Stimulated activated CD4-positive, alpha-beta T cell treated with anti-CD3 and anti-CD28 coated beads, Interleukin-15, amount 100 ng/mL, for 24 hours (primary cell): ENCODE results near the gene FKBP3.
A peak's percentile ranks its signal among the peaks of the same experiment; 100 is the strongest.
"Not testable (repeated sequence)": the region's sequence is repeated elsewhere in the genome, so short reads cannot be mapped to it uniquely, and the experiment has no call there.

Source experiments
- DNase-seq: peaks from one replicate; pipeline ENCODE4 v3.0.0-alpha.2; 2020

The FKBP3 gene

DNA sequence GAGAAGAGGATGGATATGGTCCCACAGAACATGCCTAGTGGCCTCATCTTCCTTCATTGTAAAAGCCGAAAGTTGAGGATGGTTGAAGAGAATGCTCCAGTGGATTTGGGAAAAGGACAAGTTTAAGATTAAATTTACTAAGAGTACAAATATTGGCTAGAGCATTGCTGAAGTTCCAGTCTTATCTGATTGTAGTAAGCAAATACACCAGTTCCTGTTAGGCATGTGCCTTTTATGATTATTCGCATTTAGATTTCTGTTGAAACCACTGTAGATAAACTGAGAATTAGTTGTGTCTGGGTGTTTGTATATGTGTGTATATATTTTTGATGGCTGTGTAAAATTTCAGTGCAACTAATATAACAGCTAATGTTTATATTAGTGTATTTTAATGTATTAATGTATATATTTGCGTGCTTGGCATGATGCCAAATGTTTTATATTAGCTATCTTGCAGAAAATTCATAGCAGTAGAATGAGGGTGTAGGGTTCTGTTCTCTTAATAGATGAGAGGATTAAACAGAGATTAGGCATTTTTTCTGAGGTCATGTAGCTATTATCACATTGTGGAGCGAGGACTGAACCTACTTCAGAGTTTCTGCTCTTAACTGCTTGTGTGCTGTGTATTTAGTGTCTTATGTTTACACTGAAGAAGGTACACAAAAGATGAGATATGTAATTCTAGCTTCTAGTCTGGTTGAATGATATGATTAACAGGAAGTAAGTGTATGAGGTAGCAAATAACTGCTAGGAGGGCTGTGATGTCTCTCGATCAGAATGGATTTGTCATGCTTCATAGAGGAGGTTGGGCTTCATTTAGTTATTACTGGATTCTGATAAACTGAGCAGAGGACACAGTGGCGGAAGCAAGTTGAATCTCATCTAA lies 21.1 kb downstream of the FKBP3 start:
- DNase-seq: no peak

DNA sequence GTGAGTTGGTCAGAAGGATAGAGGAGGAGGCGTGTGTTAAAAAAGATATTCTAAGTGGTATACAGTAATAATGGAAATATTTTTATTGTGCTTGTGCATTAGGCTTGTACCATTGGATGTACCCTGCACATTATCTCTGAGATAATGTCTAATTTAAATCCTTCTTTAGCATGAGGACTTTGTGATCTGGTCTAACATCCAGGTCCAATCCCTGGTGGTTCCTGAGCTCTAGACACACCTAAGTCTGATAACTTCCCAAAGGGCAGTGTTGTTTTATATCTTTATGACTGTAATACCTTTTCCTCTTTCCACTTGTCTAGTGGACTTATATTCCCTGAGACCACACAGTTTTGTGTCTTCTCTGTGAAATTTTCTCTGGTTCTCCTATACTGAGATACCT lies 29.7 kb downstream of the FKBP3 start:
- no peak for DNase-seq

DNA sequence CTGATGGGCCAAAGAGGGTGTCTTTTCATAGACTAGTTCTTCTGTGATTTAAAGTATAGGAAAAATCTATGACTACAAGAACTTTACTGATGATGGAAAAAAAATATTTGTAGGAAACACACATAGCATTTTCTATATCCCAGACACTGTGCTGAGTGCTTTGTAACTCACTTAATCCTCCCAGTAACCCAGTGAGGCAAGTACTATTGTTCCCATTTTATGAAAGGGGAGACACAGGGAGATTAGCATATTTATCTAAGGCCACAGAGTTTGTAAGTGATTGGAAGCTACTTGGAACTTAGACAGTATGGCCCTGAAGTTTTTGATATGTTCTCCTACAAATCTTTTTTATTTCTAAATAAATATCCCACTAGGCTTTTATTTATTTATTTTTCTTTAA lies 30.5 kb downstream of the FKBP3 start:
- DNase-seq: no peak

DNA sequence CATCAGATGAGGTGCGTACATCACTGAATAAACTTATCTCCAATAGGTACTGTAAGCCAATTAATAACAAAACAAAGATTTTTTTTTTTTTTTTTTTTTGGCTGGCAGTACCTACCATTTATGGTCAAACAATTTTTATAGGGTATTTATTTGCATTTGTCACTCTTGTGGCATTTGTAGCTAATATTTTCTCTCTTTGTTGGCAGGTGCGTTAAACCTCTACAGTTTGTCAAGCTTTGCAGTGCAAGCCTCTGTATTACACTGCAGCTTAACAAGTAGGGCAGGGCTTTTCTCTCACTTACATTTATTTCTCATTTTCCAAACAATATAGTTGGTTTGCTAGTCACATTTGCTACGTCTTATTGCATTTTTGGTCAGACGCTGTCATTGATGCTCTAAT lies 38.1 kb downstream of the FKBP3 start:
- no peak for DNase-seq

DNA sequence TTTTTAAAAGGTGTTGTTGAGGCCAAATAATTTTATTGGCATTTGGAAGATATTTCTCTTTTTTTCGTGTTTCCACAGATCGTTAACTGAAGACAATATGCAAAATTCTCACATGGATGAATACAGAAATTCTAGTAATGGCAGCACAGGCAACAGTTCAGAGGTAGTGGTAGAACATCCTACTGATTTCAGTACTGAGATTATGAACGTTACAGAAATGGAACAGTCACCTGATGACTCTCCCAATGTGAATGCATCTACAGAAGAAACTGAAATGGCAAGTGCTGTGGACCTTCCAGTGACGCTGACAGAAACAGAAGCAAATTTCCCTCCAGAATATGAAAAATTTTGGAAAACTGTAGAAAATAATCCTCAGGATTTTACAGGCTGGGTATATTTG lies 39.1 kb downstream of the FKBP3 start:
- no peak for DNase-seq

DNA sequence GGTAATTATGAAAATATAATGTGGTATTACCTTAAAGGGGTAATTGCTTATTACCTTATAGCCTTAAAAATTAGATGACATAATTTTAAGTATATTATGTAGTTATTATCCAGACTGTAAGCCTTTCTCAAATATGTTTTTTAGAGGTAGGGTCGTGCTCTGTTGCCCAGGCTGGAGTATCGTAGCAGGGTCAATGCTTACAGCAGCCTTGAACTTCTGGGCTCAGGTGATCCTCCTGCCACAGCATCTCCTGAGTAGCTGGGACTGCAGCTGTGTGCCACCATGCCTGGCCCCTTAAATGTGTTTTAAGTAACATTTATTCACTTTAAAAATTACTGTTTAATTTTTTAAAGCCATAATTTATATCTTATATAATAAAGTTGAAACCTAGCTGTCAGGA lies 40.0 kb downstream of the FKBP3 start:
- no peak for DNase-seq

DNA sequence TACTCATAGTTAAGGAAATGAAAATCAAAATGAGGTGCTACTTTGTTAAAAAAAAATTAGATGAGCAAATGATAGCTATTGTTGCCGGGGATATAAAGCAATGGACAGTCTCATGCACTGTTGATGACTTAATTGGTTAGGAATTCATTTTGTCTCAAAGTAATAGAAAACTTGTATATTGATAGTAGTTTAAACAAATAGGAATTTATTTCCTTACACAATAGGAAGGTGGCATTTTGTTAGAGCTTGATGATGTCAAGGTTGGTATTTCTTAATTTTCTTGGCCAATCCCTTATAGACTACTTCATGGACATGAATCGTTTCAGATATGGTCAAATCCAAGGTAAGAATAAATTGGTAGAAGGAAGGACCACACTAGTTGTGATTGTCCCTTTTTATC lies 42.6 kb downstream of the FKBP3 start:
- no peak for DNase-seq

DNA sequence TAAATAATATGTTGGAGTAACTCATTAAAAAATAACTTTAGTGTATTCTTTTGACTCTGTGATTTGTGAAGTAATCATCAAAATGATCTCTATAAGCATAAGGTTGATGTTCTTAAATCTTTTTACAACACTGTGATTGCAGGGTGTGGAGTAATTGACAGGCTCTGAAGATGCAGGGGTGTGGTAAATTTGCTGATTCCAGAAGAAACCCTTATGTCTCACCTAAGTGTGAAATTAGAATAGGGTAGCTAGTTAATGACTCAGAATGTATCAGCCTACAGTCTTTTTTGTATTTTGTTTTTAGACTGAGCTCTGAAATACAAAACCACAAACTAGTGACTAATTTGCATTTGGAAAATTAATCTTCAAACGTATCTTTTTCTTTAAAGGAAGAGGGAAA lies 44.5 kb downstream of the FKBP3 start:
- DNase-seq: peak; percentile 16

DNA sequence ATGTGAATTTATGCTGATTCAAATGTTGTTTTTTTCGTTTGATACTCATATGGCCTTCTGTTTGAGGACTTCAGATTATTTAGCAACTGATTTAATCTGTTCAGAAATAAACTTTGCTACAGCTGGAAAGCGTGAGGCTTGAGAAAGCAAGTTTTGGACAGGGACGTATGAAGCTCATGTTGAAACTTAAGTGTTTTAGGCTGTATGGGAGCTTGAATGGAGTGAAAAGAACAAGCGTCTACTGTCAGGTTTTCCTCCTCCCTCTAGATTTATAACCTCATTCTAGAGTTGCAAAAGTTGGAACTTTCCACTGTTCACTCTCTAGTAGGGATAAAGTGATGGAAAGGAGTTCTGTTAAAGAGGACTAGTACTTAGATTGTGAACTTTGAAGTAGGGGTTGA lies 49.3 kb downstream of the FKBP3 start:
- no peak for DNase-seq

DNA sequence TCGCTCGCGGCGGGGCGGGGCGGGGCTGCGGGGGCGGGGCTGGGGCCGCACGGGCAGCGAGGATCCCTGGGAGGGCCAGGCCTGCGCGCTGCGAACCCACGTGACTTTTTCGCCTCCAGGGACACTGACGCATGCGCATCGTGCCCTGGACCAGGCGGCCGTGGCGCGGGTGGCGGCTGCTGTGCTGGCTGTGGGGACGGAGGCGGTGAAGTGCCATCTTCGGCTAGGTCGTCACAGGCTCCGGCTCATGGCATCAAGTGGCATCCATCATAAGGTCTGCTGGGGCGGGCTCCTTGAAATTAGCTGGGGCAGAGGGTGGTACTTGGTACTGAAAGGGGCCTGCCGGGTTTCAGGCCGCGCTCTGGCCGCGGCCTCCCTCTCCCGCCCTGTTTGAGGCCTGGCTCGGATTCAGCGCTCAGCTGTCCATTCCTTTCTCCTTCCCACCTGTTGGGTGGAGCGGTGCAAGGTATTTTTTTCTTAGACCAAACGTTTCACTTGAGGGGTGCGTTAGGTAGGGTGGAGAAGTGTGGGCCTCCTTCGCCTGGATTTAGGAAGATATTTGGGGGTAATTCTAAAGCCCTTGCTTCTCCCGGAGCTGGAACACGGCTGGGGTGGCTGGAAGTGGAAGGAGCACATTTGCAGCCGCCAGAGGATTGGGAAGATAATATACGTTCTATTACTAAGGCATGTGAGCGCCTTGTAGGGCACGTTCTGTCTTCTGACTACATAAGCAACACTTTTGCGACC lies 50.1 kb downstream of the FKBP3 start, which contains the start of gene PRPF39:
PRPF39 (plus strand) TSS at position 141 of the 747 bp plus-strand sequence. CDS start 11,124 bp downstream, outside the sequence.
- DNase-seq: peak; percentile 96

DNA sequence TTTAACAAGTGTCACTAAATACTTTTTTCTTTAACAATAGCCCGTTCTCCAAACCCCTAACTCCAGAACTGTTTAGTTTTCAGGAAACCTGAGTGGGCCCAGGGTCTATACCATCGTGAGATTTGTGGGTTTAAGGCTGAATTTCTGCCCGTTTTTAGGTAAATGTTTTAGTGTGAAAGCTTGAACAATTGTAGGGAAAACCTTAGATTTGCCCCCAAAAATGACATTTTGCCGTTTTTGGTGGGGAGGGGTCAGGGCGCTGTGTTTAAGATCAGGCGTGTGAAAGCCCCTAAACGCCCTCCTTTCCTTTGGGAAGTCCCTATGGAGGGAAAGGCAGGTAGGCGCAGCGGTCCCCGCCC lies 50.7 kb downstream of the FKBP3 start:
- DNase-seq: no peak

DNA sequence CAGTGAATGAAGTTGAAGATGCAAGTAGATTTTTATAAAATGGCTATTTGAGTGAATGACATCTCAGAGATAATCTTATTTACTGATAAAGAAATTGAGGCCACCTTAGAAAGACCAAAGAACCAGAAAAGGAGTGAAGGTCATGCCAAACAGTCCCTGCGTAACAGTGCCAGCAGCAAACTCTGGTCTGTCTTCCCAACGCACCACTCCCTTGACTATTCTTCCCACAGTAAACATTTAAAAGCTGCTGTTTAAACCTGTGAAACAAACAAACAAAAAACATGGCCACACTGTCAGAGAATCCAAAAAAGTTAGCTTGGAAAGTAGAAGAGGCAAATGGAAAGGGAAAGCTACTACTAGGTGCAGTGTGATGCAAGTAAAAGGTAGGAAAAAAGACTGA lies 51.9 kb downstream of the FKBP3 start:
- no peak for DNase-seq

DNA sequence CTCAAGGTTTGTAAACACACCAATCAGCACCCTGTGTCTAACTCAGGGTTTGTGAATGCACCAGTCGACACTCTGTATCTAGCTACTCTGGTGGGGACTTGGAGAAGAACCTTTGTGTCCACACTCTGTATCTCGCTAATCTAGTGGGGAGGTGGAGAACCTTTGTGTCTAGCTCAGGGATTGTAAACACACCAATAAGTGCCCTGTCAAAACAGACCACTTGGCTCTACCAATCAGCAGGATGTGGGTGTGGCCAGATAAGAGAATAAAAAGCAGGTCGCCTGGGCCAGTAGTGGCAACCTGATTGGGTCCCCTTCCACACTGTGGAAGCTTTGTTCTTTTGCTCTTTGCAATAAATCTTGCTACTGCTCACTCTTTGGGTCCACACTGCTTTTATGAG lies 53.2 kb downstream of the FKBP3 start:
- DNase-seq: not testable (repeated sequence)

DNA sequence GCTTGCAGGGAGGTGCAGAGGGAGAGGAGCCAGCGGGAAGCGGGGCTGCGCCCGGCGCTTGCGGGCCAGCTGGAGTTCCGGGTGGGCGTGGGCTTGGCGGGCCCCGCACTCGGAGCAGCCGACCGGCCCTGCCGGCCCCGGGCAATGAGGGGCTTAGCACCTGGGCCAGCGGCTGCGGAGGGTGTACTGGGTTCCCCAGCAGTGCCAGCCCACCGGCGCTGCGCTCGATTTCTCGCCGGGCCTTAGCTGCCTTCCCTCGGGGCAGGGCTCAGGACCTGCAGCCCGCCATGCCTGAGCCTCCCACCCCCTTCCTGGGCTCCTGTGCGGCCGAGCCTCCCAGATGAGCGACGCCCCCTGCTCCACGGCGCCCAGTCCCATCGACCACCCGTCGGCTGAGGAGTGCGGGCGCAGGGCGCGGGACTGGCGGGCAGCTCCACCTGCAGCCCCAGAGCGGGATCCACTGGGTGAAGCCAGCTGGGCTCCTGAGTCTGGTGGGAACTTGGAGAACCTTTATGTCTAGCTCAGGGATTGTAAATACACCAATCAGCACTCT lies 53.8 kb downstream of the FKBP3 start:
- DNase-seq: not testable (repeated sequence)

DNA sequence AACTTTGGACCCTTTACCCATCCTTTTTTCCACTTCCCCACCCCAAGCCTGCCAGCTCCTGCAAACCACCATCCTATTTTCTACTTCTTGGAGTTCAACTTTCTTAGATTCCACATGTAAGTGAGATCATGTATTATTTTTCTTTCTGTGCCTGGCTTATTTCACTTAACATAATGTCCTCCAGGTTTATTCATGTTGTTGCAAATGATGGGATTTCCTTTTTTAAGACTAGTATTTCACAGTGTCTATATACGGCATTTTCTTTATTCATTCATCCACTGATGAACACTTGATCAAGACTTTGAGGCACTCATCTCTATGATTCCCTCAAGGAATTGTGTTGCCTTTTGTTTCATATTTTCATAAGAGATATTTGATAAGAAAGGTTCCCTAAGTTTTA lies 56.0 kb downstream of the FKBP3 start:
- no peak for DNase-seq

DNA sequence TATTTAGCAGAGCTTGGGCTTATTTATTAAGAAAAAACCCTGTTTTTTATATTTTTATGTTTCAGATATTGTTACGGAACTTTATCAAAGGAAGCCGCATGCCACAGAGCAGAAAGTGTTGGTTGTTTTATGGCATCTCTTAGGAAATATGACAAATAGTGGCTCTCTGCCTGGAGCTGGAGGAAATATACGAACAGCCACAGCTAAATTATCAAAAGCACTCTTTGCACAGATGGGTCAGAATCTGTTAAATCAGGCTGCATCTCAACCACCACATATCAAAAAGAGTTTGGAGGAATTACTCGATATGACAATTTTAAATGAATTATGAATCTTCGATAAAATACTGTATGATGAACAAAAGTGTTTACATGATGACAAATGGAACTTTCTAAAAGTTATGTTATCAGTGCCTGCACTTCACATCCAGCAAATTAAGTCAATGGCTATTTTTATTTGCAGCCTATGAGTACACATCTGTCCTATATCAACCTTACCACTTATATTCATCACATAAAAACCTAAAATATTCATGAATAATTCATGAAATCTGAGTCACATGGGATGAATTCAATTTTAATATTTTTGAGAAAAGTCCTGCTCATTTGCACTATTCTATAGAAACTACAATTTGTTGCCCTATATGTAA lies 60.9 kb downstream of the FKBP3 start:
- DNase-seq: no peak

DNA sequence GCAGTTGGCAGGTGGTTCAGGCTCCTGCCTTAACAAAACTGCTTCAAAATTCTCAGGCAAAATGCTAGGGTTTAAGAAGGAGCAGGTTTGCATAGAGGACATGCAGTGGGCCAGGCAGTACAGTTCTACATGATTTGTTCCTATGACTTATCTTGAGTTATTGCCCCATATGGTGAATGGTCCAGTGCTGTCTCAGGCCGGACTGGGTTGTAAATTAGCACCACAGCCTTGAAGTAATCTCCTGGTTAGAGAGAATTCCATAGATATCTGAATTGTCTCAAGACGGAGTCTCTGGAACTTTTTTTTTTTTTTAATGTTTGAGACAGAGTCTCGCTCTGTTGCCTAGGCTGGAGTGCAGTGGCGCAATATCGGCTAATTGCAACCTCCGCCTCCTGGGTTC lies 62.2 kb downstream of the FKBP3 start:
- DNase-seq: no peak

DNA sequence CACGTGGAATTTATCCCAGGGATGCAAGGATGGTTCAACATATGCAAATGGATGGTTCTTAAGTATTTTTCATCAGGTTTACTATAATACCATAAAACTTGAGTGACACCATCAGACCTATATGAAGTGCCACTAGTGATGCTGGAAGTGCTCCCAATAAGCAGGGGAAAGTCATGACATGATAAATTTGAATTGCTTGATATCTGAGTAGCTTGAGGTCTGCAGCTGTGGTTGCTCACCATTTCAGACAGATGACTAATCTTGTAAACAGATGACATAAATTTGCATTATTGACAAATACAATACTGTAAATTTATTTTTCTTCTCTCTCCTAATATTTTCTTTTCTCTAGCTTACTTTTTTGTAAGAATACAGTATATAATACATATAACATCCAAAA lies 64.1 kb downstream of the FKBP3 start:
- DNase-seq: no peak

DNA sequence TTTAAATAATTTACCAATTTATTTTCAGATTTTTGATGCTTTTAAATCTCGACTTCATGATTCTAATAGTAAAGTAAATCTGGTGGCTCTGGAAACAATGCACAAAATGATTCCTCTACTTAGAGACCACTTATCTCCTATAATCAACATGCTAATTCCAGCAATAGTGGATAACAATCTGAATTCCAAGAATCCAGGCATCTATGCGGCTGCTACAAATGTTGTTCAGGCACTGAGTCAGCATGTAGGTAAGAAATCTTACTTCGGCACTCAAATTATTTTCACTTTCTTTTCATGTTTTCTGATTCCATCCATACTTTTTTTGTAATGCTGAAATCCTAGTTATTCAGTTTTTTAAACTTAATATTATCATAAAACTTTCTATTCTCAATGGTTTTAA lies 65.9 kb downstream of the FKBP3 start:
- no peak for DNase-seq

DNA sequence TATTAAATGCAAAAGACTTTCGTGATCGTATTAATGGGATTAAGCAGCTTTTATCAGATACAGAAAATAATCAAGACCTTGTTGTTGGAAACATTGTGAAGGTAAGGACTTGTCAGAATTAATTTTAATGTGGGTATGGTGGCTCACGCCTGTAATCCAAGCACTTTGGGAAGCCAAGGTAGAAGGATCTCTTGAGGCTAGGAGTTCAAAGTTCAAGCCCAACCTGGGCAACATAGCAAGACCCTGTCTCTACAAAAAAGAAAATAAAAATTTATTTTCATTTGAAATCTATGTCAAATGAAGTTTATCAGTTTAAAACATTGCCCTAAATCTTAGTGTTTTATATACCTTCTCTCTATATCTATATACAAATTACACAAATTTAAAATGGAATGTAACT lies 67.6 kb downstream of the FKBP3 start:
- DNase-seq: no peak

DNA sequence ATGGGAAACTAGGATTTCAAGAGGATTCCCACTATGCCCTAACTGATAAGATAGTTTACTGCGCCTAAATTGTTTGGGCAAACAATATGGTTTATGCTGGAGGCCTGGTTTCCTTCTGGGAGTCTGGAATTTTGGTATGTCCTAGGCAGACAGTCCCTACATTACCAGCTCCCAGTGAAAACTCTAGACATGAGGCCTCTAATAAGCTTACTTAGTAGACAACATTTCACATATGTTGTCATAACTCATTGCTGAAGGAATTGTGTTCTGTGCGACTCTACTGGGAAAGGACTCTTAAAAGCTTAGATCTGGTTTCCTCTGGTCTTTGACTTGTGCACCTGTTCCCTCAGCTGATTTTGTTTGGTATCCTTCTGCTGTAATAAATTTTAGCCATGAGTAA lies 68.3 kb downstream of the FKBP3 start:
- no peak for DNase-seq
